HepG2 (cell line): Measurements from ENCODE around the gene PDCD11. TPM values are rescaled to one million over a fixed set of nuclear protein-coding genes. Genes with fewer than 3 reads are reported as not detected.

Experiments
- ATAC-seq: fragments of 200-7000 bp; cut with Tn5 transposase; 3 replicates; pipeline ENCODE4 v1.9.1; 2020; ENCODE audit warnings: mild to moderate bottlenecking, moderate library complexity
- BruUV-seq: library from RNA; stranded (reverse); fragments of 400-500 nt; replicated peaks from 2 replicates; lab custom pipeline; 2021; lab: Mats Ljungman, UMichigan
- CTCF ChIA-PET: fragments of 300-600 bp; formaldehyde crosslinking; extraction: SDS; loops from one replicate; lab custom pipeline; 2021; ENCODE audit warnings: low total read pairs, inconsistent platforms, low intra/inter-chr PET ratio; lab: Yijun Ruan, JAX
- POLR2A ChIA-PET: fragments of 350-600 bp; sonication (Branson Sonifier 250); formaldehyde crosslinking; loops from one replicate; lab custom pipeline; 2020; ENCODE audit warnings: antibody characterized with exemption, inconsistent platforms; lab: Yijun Ruan, JAX
- DNase-seq: peaks from one replicate; pipeline ENCODE4 v3.0.0-alpha.2; 2015; ENCODE audit warnings: low spot score
- FAIRE-seq: peaks from 3 replicates; lab custom pipeline; 2011; peaks lifted over from hg19 to GRCh38; lab: Jason Lieb, UNC
- H2AFZ ChIP-seq: one replicate; pipeline ENCODE4 v1.6.1; 2011; ENCODE audit warnings: low read length, inconsistent platforms
- H3K27ac ChIP-seq: fragments of 300-600 bp; 3 replicates; pipeline ENCODE4 v1.8.0; 2011; ENCODE audit warnings: mixed run types, mild to moderate bottlenecking, mixed read lengths, low read length, inconsistent platforms; ENCODE audit not compliant: insufficient read depth; ENCODE audit errors: extremely low read length
- H3K27me3 ChIP-seq, 2 experiments: fragments of 200-600 bp in 1 of 2; 2 replicates in 1 of 2; 3 replicates in 1 of 2; pipeline versions ENCODE4 v1.6.0 to v1.8.0; 2011; ENCODE audit warnings: low read length in 2 of 2, mild to moderate bottlenecking in 2 of 2, moderate library complexity in 2 of 2, inconsistent platforms in 1 of 2; ENCODE audit not compliant: insufficient read depth in 2 of 2, control insufficient read depth in 1 of 2
- H3K36me3 ChIP-seq, 2 experiments: fragments of 200-600 bp in 1 of 2; replicated peaks in 1 of 2; 2 replicates in 1 of 2; 3 replicates in 1 of 2; pipeline versions ENCODE4 v1.5.1 to v1.8.0; 2011; ENCODE audit warnings: low read length in 2 of 2, inconsistent platforms in 1 of 2; ENCODE audit not compliant: insufficient read depth in 2 of 2, control insufficient read depth in 1 of 2
- H3K4me1 ChIP-seq: 2 replicates; pipeline ENCODE4 v1.5.1; 2012; ENCODE audit warnings: low read length, inconsistent platforms; ENCODE audit not compliant: insufficient read depth
- H3K4me2 ChIP-seq: 2 replicates; pipeline ENCODE4 v1.6.0; 2011; ENCODE audit warnings: low read depth, low read length, inconsistent platforms
- H3K4me3 ChIP-seq, 3 experiments: fragments of 200-600 bp in 1 of 3; sonication (generic), shearing (Covaris generic) in 1 of 3; replicated peaks in 1 of 3; 2 replicates each; pipeline ENCODE4 v1.5.1; 2011 to 2016; ENCODE audit warnings: low read length in 3 of 3, inconsistent platforms in 2 of 3, low read depth in 2 of 3, mild to moderate bottlenecking in 2 of 3, control low read depth in 1 of 3, mixed read lengths in 1 of 3; ENCODE audit not compliant: insufficient read depth in 1 of 3
- H3K79me2 ChIP-seq: one replicate; pipeline ENCODE4 v1.6.1; 2011; ENCODE audit warnings: low read length, inconsistent platforms; ENCODE audit not compliant: insufficient read depth
- H3K9ac ChIP-seq: 2 replicates; pipeline ENCODE4 v1.6.0; 2011; ENCODE audit warnings: mild to moderate bottlenecking, low read depth, low read length, inconsistent platforms; ENCODE audit not compliant: insufficient read depth
- H3K9me3 ChIP-seq: 2 replicates; pipeline ENCODE4 v1.5.1; 2012; ENCODE audit warnings: mild to moderate bottlenecking, low read length
- H4K20me1 ChIP-seq: 2 replicates; pipeline ENCODE4 v1.6.0; 2011; ENCODE audit warnings: inconsistent platforms, mild to moderate bottlenecking, low read length, moderate library complexity; ENCODE audit not compliant: insufficient read depth
- CBX2 ChIP-seq, 2 experiments: fragments of 200-600 bp in 1 of 2; sonication (generic); formaldehyde crosslinking in 1 of 2; IDR thresholded peaks; 2 replicates each; pipeline versions ENCODE4 v1.7.0 to v1.8.1; 2018 to 2022; ENCODE audit warnings: low read depth in 2 of 2, low read length in 1 of 2, mild to moderate bottlenecking in 1 of 2, missing genetic modification reagents in 1 of 2
- CCAR2 ChIP-seq: fragments of 200-400 bp; formaldehyde crosslinking; optimal IDR thresholded peaks from 2 replicates; pipeline ENCODE3; 2018; ENCODE audit warnings: low read depth, mild to moderate bottlenecking, low read length, moderate library complexity
- DMAP1 ChIP-seq: IDR thresholded peaks from 2 replicates; pipeline ENCODE4 v1.6.1; 2016
- EP300 ChIP-seq, 3 experiments: sonication (generic) in 1 of 3; formaldehyde crosslinking in 1 of 3; IDR thresholded peaks; 2 replicates each; pipeline versions ENCODE4 v1.5.1 to v1.6.1; 2011 to 2020; ENCODE audit warnings: low read depth in 2 of 3, low read length in 2 of 3, borderline replicate concordance in 1 of 3, improper control_type of control experiment in 1 of 3, mild to moderate bottlenecking in 1 of 3, missing genetic modification reagents in 1 of 3, moderate library complexity in 1 of 3
- FOXA1 ChIP-seq, 2 experiments: fragments of 450-650 bp in 1 of 2; sonication (generic) in 1 of 2; formaldehyde crosslinking in 1 of 2; IDR thresholded peaks; 2 replicates each; pipeline versions ENCODE4 v1.4.0 to v1.6.1; 2016 to 2020; ENCODE audit warnings: missing genetic modification reagents in 1 of 2
- JUN ChIP-seq: sonication (generic); formaldehyde crosslinking; IDR thresholded peaks from 2 replicates; pipeline ENCODE4 v1.4.0; 2020; ENCODE audit warnings: mild to moderate bottlenecking, missing genetic modification reagents
- KDM2A ChIP-seq: sonication (generic); formaldehyde crosslinking; IDR thresholded peaks from 2 replicates; pipeline ENCODE4 v1.4.0; 2020; ENCODE audit warnings: low read depth, missing genetic modification reagents, borderline replicate concordance
- MTA1 ChIP-seq: sonication (generic); formaldehyde crosslinking; IDR thresholded peaks from 2 replicates; pipeline ENCODE4 v1.4.0; 2020; ENCODE audit warnings: missing genetic modification reagents, mild to moderate bottlenecking, borderline replicate concordance
- NFIC ChIP-seq: IDR thresholded peaks from 2 replicates; pipeline ENCODE4 v1.6.1; 2012; ENCODE audit warnings: mild to moderate bottlenecking, low read length, inconsistent platforms
- RBM22 ChIP-seq: fragments of 200-400 bp; formaldehyde crosslinking; optimal IDR thresholded peaks from 2 replicates; pipeline ENCODE3; 2017; ENCODE audit warnings: mild to moderate bottlenecking, low read length, moderate library complexity
- RFXANK ChIP-seq: IDR thresholded peaks from 2 replicates; pipeline ENCODE4 v1.6.1; 2016
- TAF1 ChIP-seq: sonication (generic); formaldehyde crosslinking; IDR thresholded peaks from 2 replicates; pipeline ENCODE4 v1.4.0; 2020; ENCODE audit warnings: missing genetic modification reagents
- TBL1XR1 ChIP-seq: fragments of 150-350 bp; IDR thresholded peaks from 2 replicates; pipeline ENCODE4 v1.6.1; 2014; ENCODE audit warnings: borderline replicate concordance, low read length; ENCODE audit not compliant: partially characterized antibody
- TCF7L2 ChIP-seq: IDR thresholded peaks from 2 replicates; pipeline ENCODE4 v1.6.1; 2011; ENCODE audit warnings: mild to moderate bottlenecking, low read depth, low read length, moderate library complexity
- ZFP36 ChIP-seq: fragments of 150-350 bp; IDR thresholded peaks from 2 replicates; pipeline ENCODE4 v1.6.1; 2018; ENCODE audit warnings: borderline replicate concordance, low read length, low read depth; ENCODE audit not compliant: partially characterized antibody
- ZNF607 ChIP-seq: sonication (generic); formaldehyde crosslinking; IDR thresholded peaks from 2 replicates; pipeline ENCODE4 v1.5.1; 2020; ENCODE audit warnings: missing genetic modification reagents, mild to moderate bottlenecking, borderline replicate concordance
- WGBS: methylation state at CpG from one replicate; pipeline ENCODE4 v1.1.6; 2017; ENCODE audit warnings: low lambda C conversion rate; 5-methylcytosine and 5-hydroxymethylcytosine counted together
- in situ Hi-C: cut with HindIII; loops from 2 replicates; pipeline ENCODE4 v1.10.0; 2017; ENCODE audit warnings: low pct_unique_long_range_greater_than_20kb; ENCODE audit not compliant: extremely low pct_ligation_motif_present
- intact Hi-C: fragments of 100-400 bp; cut with micrococcal nuclease; formaldehyde crosslinking; loops from one replicate; pipeline ENCODE4 v1.10.0; 2022; ENCODE audit not compliant: unreplicated experiment
- polyA plus RNA-seq, 8 experiments: library from polyadenylated mRNA; depleted of rRNA in 3 of 8; stranded (reverse) in 7 of 8; unstranded in 1 of 8; fragments of >200 nt; fragmentation: Illumina TruSeq in 4 of 8; extraction: Trizol in 4 of 8; gene quantifications; 2 replicates each; pipeline versions ENCODE4 v1.2.1 to v1.2.3, GENCODE V29; 2011 to 2016; ENCODE audit warnings: low read depth in 4 of 8, missing spikeins in 1 of 8, mixed read lengths in 1 of 8; ENCODE audit not compliant: insufficient read depth in 1 of 8
- total RNA-seq, 5 experiments: library from RNA; depleted of rRNA; stranded (reverse); fragments of >200 nt; fragmentation: Illumina TruSeq; extraction: Trizol; gene quantifications; 2 replicates each; pipeline ENCODE4 v1.2.3, GENCODE V29; 2016; ENCODE audit warnings: low read depth in 1 of 5
- TF ChIP-seq, protein P1 (sequence below): sonication (generic); formaldehyde crosslinking; IDR thresholded peaks from 2 replicates; pipeline ENCODE4 v1.4.0; 2020; ENCODE audit warnings: missing genetic modification reagents, borderline replicate concordance

Gene PDCD11
- total and polyA plus RNA-seq, 2 of the 13 experiments (the other 11 are each of a cell fraction or from before 2014, with no cell fraction given): 12.8 to 52.8 TPM

- POLR2A ChIA-PET: no interaction called here
- 97% methylated on average over 5 of the region's 5 CpGs for WGBS
- in situ Hi-C loops: no loop called here
- TF ChIP-seq RBM22 (no peak), DMAP1 (no peak), TAF1 (no peak), EP300 (IDR thresholded peaks at IDR 0.05; ENCODE audit: low read depth in 2 of 2, low read length in 2 of 2) (no peak), EP300 (CRISPR knock-in tag; IDR thresholded peaks at IDR 0.05; ENCODE audit: borderline replicate concordance) (no peak), CBX2 (IDR thresholded peaks at IDR 0.05; ENCODE audit: low read depth, low read length) (no peak), CBX2 (CRISPR knock-in tag; IDR thresholded peaks at IDR 0.05; ENCODE audit: low read depth) (no peak), ZFP36 (no peak), JUN (CRISPR knock-in tag) (no peak), ZNF607 (no peak), CCAR2 (no peak), RFXANK (CRISPR knock-in tag) (no peak), TBL1XR1 (no peak), KDM2A (CRISPR knock-in tag) (no peak), TCF7L2 (no peak), FOXA1 (IDR thresholded peaks at IDR 0.05) (no peak), FOXA1 (CRISPR knock-in tag; IDR thresholded peaks at IDR 0.05) (no peak), MTA1 (no peak), NFIC (no peak)
- TF ChIP-seq, protein P1, sequence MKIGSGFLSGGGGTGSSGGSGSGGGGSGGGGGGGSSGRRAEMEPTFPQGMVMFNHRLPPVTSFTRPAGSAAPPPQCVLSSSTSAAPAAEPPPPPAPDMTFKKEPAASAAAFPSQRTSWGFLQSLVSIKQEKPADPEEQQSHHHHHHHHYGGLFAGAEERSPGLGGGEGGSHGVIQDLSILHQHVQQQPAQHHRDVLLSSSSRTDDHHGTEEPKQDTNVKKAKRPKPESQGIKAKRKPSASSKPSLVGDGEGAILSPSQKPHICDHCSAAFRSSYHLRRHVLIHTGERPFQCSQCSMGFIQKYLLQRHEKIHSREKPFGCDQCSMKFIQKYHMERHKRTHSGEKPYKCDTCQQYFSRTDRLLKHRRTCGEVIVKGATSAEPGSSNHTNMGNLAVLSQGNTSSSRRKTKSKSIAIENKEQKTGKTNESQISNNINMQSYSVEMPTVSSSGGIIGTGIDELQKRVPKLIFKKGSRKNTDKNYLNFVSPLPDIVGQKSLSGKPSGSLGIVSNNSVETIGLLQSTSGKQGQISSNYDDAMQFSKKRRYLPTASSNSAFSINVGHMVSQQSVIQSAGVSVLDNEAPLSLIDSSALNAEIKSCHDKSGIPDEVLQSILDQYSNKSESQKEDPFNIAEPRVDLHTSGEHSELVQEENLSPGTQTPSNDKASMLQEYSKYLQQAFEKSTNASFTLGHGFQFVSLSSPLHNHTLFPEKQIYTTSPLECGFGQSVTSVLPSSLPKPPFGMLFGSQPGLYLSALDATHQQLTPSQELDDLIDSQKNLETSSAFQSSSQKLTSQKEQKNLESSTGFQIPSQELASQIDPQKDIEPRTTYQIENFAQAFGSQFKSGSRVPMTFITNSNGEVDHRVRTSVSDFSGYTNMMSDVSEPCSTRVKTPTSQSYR (CRISPR knock-in tag): no peak
- TF ChIP-seq, all 625 proteins: peak for 0
- no peaks in the 10 kb centered on the region for H3K4me1 ChIP-seq
- CTCF ChIA-PET: no interaction called here
- no peak overlapping the region for H2AFZ ChIP-seq
- H4K20me1 ChIP-seq: no peaks in the 10 kb centered on the region
- no peak overlapping the region for H3K9ac ChIP-seq
- FAIRE-seq (no peak), DNase-seq (no peak), ATAC-seq (no peak)
- H3K27ac ChIP-seq: no peak overlapping the region
- no peaks in the 10 kb centered on the region for H3K27me3 ChIP-seq
- no peaks in the 10 kb centered on the region for H3K9me3 ChIP-seq
- BruUV-seq: no TSS peak
- peaks cover 2 to 16% of the 10 kb centered on the region in 2 experiments; a peak in 3 of 5 replicates for H3K36me3 ChIP-seq
- H3K4me3 ChIP-seq: no peak overlapping the region
- intact Hi-C loops: no loop called here
- no peaks in the 10 kb centered on the region for H3K79me2 ChIP-seq
- no peak overlapping the region for H3K4me2 ChIP-seq
These were observed 13.7 kb upstream of the PDCD11 start for GRCh38 chr10:103382769-103383168.
